ENCODE results near the gene C19orf67.

The C19orf67 gene

GRCh38 chr19:14085309-14085995 lies at the start of gene C19orf67:
Gene C19orf67 (minus strand): TSS chr19:14085783. CDS start chr19:14085627, 156 bp downstream.
- no peak for DNase-seq

GRCh38 chr19:14135355-14135754 lies 49.8 kb upstream of the C19orf67 start:
- DNase-seq, result no peak

- DNase-seq, result no peak
Observed at GRCh38 chr19:14127929-14128509, 42.4 kb upstream of the C19orf67 start.

- DNase-seq, result no peak
Observed at GRCh38 chr19:14127176-14127575, 41.6 kb upstream of the C19orf67 start.

- no peak for DNase-seq
Observed at GRCh38 chr19:14122924-14123323, 37.3 kb upstream of the C19orf67 start.

- no peak for DNase-seq
Observed at GRCh38 chr19:14120497-14120780, 34.9 kb upstream of the C19orf67 start.

- no peak for DNase-seq
Observed at GRCh38 chr19:14119644-14120496, 34.3 kb upstream of the C19orf67 start.

GRCh38 chr19:14119146-14119545 lies 33.6 kb upstream of the C19orf67 start:
- DNase-seq, result no peak

GRCh38 chr19:14118165-14119051 lies 32.8 kb upstream of the C19orf67 start:
- peak; percentile 47 for DNase-seq

GRCh38 chr19:14117668-14118164 lies 32.1 kb upstream of the C19orf67 start, which contains the start of gene PRKACA:
Gene PRKACA (minus strand): TSS chr19:14117762. CDS start chr19:14117547, 215 bp downstream.
- peak; percentile 99 for DNase-seq

- no peak for DNase-seq
Observed at GRCh38 chr19:14116918-14117578, 31.5 kb upstream of the C19orf67 start.

GRCh38 chr19:14116525-14116917 lies 30.9 kb upstream of the C19orf67 start:
- no peak for DNase-seq

GRCh38 chr19:14115756-14116155 lies 30.2 kb upstream of the C19orf67 start:
- no peak for DNase-seq

- no peak for DNase-seq
Observed at GRCh38 chr19:14114854-14115253, 29.3 kb upstream of the C19orf67 start.

GRCh38 chr19:14114439-14114838 lies 28.9 kb upstream of the C19orf67 start:
- no peak for DNase-seq

- DNase-seq, result no peak
Observed at GRCh38 chr19:14113762-14114414, 28.3 kb upstream of the C19orf67 start.

- no peak for DNase-seq
Observed at GRCh38 chr19:14112809-14113385, 27.3 kb upstream of the C19orf67 start.

GRCh38 chr19:14112051-14112808 lies 26.6 kb upstream of the C19orf67 start:
- no peak for DNase-seq

GRCh38 chr19:14111486-14111885 lies 25.9 kb upstream of the C19orf67 start:
- DNase-seq, result no peak

- no peak for DNase-seq
Observed at GRCh38 chr19:14110650-14111049, 25.1 kb upstream of the C19orf67 start.

Measured in NCI-H1105 (cell line).